Common myeloid progenitor, CD34-positive (primary cell): Measurements from ENCODE around the gene CDH23.

Experiments
- CTCF ChIA-PET: fragments of 350-600 bp; sonication (Branson Sonifier 250); formaldehyde crosslinking; loops from one replicate; lab custom pipeline; 2021; ENCODE audit warnings: antibody characterized with exemption; lab: Charles Lee
- POLR2A ChIA-PET: fragments of 350-600 bp; sonication (Branson Sonifier 250); formaldehyde crosslinking; loops from one replicate; lab custom pipeline; 2021; ENCODE audit warnings: antibody characterized with exemption; lab: Charles Lee
- DNase-seq, 3 donors: peaks; one replicate each; pipeline versions ENCODE4 v3.0.0 to v3.0.0-alpha.2; 2013
- H3K27ac ChIP-seq, 2 experiments: 1 replicate in 1 of 2; 2 replicates in 1 of 2; pipeline ENCODE4 v1.7.0; 2013; ENCODE audit warnings: inconsistent platforms in 2 of 2, low read length in 2 of 2, mild to moderate bottlenecking in 2 of 2, low read depth in 1 of 2, moderate library complexity in 1 of 2; ENCODE audit not compliant: severe bottlenecking in 2 of 2, insufficient read depth in 1 of 2, poor library complexity in 1 of 2
- H3K27me3 ChIP-seq, 5 experiments: replicated peaks in 2 of 5; 1 replicate in 3 of 5; 2 replicates in 2 of 5; pipeline versions ENCODE4 v1.6.1 to v1.7.0; 2013; ENCODE audit warnings: low read length in 4 of 5, mild to moderate bottlenecking in 2 of 5, moderate library complexity in 2 of 5, inconsistent platforms in 1 of 5; ENCODE audit not compliant: insufficient read depth in 5 of 5, control insufficient read depth in 4 of 5
- H3K36me3 ChIP-seq, 4 experiments: 1 replicate in 2 of 4; 2 replicates in 2 of 4; pipeline versions ENCODE4 v1.6.1 to v1.7.0; 2013; ENCODE audit warnings: low read length in 3 of 4, control low read depth in 1 of 4, mild to moderate bottlenecking in 1 of 4; ENCODE audit not compliant: control insufficient read depth in 4 of 4, insufficient read depth in 4 of 4
- H3K4me1 ChIP-seq, 4 experiments: 1 replicate in 3 of 4; 2 replicates in 1 of 4; pipeline versions ENCODE4 v1.6.1 to v1.7.1; 2013; ENCODE audit warnings: low read length in 3 of 4, mild to moderate bottlenecking in 3 of 4, control low read depth in 1 of 4, inconsistent platforms in 1 of 4, moderate library complexity in 1 of 4; ENCODE audit not compliant: control insufficient read depth in 4 of 4, insufficient read depth in 4 of 4; ENCODE audit errors: control extremely low read depth in 1 of 4
- H3K4me3 ChIP-seq, 7 experiments: 1 replicate in 4 of 7; 2 replicates in 3 of 7; pipeline versions ENCODE4 v1.5.1 to v1.7.0; 2013; ENCODE audit warnings: mild to moderate bottlenecking in 7 of 7, low read length in 6 of 7, moderate library complexity in 6 of 7, inconsistent platforms in 2 of 7, low read depth in 2 of 7, control low read depth in 1 of 7; ENCODE audit not compliant: insufficient read depth in 4 of 7, control insufficient read depth in 1 of 7; ENCODE audit errors: extremely low read depth in 1 of 7
- H3K9me3 ChIP-seq, 5 experiments: 1 replicate in 4 of 5; 2 replicates in 1 of 5; pipeline versions ENCODE4 v1.6.1 to v1.7.1; 2013; ENCODE audit warnings: low read length in 4 of 5, mild to moderate bottlenecking in 2 of 5, inconsistent platforms in 1 of 5, low read depth in 1 of 5, moderate library complexity in 1 of 5; ENCODE audit not compliant: control insufficient read depth in 4 of 5, insufficient read depth in 2 of 5; ENCODE audit errors: control extremely low read depth in 1 of 5
- WGBS: methylation state at CpG from one replicate; pipeline ENCODE4 v1.1.5; 2013; ENCODE audit not compliant: insufficient coverage; 5-methylcytosine and 5-hydroxymethylcytosine counted together

Gene CDH23

DNA sequence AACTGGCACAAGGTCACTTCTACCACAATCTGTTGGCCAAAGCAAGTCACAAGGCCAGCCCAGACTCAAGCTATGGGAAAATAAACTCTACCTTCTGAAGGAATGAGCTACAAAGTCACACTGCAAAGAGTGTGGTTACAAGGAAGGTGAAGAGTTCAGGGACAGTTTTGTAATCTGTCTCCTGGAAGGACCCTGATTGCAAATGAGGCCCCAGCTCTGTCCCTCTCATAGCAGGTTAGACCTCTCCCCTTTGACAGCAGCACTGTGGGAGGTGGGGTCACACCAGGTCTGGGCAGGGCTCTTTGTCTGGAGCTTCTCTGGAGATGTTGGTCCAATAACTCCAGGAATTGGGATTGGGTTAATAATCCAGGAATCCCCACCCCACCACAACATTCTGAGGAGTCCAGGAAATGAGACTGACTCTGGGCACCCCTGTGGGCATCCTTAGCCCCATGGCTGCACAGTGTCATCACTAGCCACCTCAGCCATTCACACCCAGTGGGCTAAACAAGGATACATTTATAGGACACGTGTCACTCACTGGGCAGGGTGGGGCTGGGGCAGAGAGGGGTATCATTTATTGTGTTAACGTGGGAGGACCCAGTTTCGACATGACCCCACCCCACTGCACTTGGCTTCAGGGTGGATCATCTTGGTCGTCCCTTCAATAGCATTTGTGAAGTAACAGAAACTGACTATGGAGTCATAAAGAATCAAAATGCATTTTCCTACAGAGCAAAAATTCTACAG, 346.5 kb downstream of the CDH23 start:
- H3K36me3 ChIP-seq, result no peaks in the 10 kb centered on the region
- no peak overlapping the region for H3K27ac ChIP-seq
- ChIA-PET POLR2A (interaction anchor here (1.3 kb wide), 1 partner anchor 15 kb away, joined by 3 read pairs; no protein-coding TSS in a partner anchor), CTCF (interaction anchor here (1.0 to 4.7 kb wide), 9 partner anchors 12 to 45 kb away, joined by 3 to 30 read pairs (median 5); partner anchors contain the start of gene VSIR)
- peaks cover 0 to 7% (median 0%) of the 10 kb centered on the region in 5 experiments for H3K9me3 ChIP-seq
- no peak for DNase-seq
- 93% methylated on average over 3 of the region's 4 CpGs for WGBS
- H3K4me1 ChIP-seq, result peaks cover 11 to 83% (median 71%) of the 10 kb centered on the region in 4 experiments
- no peaks in the 10 kb centered on the region for H3K27me3 ChIP-seq
- no peak overlapping the region for H3K4me3 ChIP-seq

DNA sequence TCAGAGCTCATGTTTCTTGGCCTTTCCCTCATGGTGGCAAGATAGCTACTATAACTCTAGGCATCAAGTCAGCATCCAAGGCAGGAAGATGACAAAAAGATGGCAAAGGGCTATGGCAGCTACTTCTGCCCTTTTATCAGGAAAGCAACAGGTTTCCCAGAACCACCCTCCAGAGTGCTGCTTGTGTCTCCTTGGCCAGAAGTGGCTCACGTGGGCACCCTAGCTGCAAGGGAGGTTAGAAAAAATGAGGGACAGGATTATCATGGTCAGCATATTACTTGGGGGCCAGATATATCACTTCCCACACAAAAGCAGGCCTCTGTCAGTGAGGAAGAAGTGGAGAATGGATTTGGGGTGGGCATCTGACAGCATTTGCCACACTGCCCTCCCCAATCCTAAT, 347.1 kb downstream of the CDH23 start:
- H3K9me3 ChIP-seq, result peaks cover 0 to 7% (median 0%) of the 10 kb centered on the region in 5 experiments
- ChIA-PET CTCF (interaction anchor here (1.4 to 4.7 kb wide), 6 partner anchors 12 to 46 kb away, joined by 4 to 30 read pairs (median 11); partner anchors contain the start of gene VSIR), POLR2A (interaction anchor here (1.3 kb wide), 1 partner anchor 16 kb away, joined by 3 read pairs; no protein-coding TSS in a partner anchor)
- no CpG with 5 or more reads among the region's 1 CpG for WGBS
- H3K4me3 ChIP-seq, result no peak overlapping the region
- DNase-seq, result no peak
- no peaks in the 10 kb centered on the region for H3K36me3 ChIP-seq
- H3K27ac ChIP-seq, result no peak overlapping the region
- peaks cover 11 to 82% (median 70%) of the 10 kb centered on the region in 4 experiments for H3K4me1 ChIP-seq
- no peaks in the 10 kb centered on the region for H3K27me3 ChIP-seq

DNA sequence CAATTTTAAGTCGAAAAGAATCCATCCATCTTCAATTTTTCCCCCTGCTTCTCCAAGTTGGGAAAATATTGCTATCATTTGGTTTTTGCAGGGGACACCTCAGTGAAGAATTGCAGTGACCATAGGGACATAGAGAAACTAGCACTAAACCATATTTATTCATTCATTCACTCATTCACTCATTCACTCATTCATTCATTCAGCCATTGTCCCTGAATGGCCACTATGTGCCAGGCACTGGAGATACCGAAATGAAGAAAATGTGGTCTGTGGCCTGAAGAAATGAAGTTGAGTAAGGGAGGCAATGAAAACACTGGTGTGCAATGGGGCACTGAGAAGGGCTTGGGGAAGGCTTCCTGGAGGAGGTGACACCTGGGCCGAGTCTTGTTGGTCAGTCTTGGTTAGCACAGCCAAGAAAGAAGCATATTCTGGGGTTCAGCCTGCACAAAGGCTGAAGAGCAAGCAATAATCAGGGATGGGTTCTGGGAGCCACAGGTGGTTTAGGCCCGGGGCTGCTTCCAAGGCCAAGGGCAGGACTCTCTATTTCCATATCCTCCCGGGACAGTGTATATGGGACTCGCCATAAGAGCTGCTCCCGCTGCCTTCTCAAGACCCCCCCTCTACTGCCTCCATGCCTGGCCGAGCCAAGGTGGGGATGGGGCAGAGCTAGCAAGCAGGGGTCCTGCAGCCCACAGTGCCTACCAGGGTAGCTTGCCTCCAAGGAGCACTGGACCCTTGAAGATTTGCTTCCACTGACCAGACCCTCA, 348.4 kb downstream of the CDH23 start:
- Histone ChIP-seq H3K27me3 (no peaks in the 10 kb centered on the region), H3K36me3 (peaks cover 0 to 6% (median 0%) of the 10 kb centered on the region in 4 experiments), H3K9me3 (peaks cover 0 to 7% (median 0%) of the 10 kb centered on the region in 5 experiments), H3K27ac (no peak overlapping the region), H3K4me3 (no peak overlapping the region), H3K4me1 (peaks cover 11 to 82% (median 72%) of the 10 kb centered on the region in 4 experiments)
- CTCF ChIA-PET, result interaction anchor here (1.4 to 8.4 kb wide), 5 partner anchors 8 to 38 kb away, joined by 3 to 159 read pairs (median 36); partner anchors contain the start of gene VSIR
- 100% methylated on average over 3 of the region's 8 CpGs for WGBS
- no peak for DNase-seq
- POLR2A ChIA-PET, result no interaction called here

DNA sequence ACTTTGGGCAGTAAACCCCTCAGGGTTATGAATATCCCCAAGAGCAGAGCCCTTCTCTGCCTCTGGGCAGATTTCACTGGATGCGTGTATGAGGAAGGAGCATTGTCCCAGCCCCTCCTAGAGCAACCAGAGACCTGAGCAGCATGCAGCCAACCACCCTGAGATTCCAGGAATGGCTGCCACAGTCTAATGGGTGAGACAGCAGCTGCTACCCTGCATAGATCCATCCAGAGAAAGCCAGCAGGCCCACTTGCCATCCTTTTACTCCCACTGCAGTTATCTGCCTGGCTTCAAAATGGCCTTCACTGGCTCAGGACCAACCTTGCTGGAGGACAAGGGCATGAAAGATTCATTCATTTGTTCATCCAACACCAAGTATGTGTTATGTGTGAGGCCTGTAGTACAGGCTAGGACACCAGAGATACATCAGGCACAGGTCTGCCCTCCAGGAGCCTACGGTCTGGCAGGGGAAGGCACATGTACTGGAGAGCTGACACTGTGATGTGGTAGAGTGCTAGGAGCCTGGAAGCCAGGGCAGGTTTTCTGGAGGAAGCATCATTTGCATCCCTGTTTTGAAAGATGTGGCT, 349.0 kb downstream of the CDH23 start:
- H3K36me3 ChIP-seq, result peaks cover 0 to 12% (median 5%) of the 10 kb centered on the region in 4 experiments
- CTCF ChIA-PET, result interaction anchor here (1.2 to 8.4 kb wide), 10 partner anchors 9 to 46 kb away, joined by 3 to 159 read pairs (median 14); partner anchors contain the start of genes C10orf105 and VSIR
- WGBS, result 93% methylated on average over 2 of the region's 2 CpGs
- H3K9me3 ChIP-seq, result peaks cover 0 to 7% (median 0%) of the 10 kb centered on the region in 5 experiments
- POLR2A ChIA-PET, result interaction anchor here (0.9 to 2.2 kb wide), 2 partner anchors 18 to 20 kb away, joined by 3 to 6 read pairs; no protein-coding TSS in a partner anchor
- peaks cover 11 to 82% (median 72%) of the 10 kb centered on the region in 4 experiments for H3K4me1 ChIP-seq
- no peak overlapping the region for H3K4me3 ChIP-seq
- H3K27ac ChIP-seq, result peak overlapping the region in 1 of 2 experiments; percentile 41
- no peaks in the 10 kb centered on the region for H3K27me3 ChIP-seq
- DNase-seq, result no peak

DNA sequence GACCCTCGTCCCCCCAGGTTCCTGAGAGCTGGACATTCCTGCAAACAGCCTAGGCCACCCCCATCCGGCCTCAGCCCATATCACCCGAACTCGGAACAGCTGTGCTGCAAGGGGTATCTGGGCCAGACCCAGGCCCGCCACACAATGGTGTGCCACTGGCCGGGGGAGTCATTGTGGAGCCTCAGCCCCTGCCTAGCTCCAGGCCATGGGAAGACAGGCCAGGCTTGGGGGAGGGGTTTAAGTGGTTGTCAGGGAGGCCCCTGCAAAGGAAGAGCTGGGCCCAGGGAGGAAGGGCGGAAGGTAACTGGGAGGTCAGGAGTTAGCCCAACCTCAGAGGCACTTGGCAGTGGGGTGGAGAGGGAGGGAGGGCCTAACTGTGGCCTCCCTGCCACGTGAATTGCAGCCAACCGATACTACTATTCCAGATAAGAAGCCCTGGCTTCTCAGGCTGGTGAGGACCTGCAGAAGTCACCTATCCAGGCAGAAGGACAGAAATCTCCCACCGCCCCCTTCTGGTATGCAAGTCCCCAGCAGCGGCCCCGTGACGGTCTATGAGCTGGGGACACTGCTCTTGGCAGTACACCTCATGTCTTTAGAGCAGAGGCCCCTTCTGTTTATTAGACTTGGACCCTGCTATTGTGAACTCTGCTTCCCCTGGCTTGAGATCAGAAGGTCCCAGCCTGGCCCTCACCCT, 349.8 kb downstream of the CDH23 start:
- peak overlapping the region in 3 of 7 experiments; percentile 31 to 50 (median 44) for H3K4me3 ChIP-seq
- 25% methylated on average over 9 of the region's 13 CpGs for WGBS
- peaks cover 11 to 82% (median 71%) of the 10 kb centered on the region in 4 experiments for H3K4me1 ChIP-seq
- ChIA-PET CTCF (interaction anchor here (0.7 to 8.4 kb wide), 14 partner anchors 10 to 51 kb away, joined by 3 to 159 read pairs (median 7); partner anchors contain the start of genes C10orf105 and VSIR), POLR2A (interaction anchor here (0.7 to 2.2 kb wide), 3 partner anchors 8 to 20 kb away, joined by 3 to 6 read pairs (median 3); no protein-coding TSS in a partner anchor)
- H3K9me3 ChIP-seq, result peaks cover 0 to 7% (median 0%) of the 10 kb centered on the region in 5 experiments
- H3K36me3 ChIP-seq, result peaks cover 0 to 18% (median 8%) of the 10 kb centered on the region in 4 experiments
- peak overlapping the region in 1 of 2 experiments; percentile 78 for H3K27ac ChIP-seq
- no peaks in the 10 kb centered on the region for H3K27me3 ChIP-seq
- DNase-seq, result peak in 2 of 3 donors; percentile 67 to 77
